ENCODE measurements around the gene ABCC12. TPM values are rescaled to one million over a fixed set of nuclear protein-coding genes. Genes with fewer than 3 reads are reported as not detected.

Gene ABCC12
- polyA plus RNA-seq, 1 donor from 2014 or later = not detected

- H3K27ac ChIP-seq (ENCODE audit: low read length) = no peak overlapping the region
- no peaks in the 10 kb centered on the region for H3K9me2 ChIP-seq (ENCODE audit: insufficient read depth, low read length)
- no peaks in the 10 kb centered on the region for H3K36me3 ChIP-seq (ENCODE audit: insufficient read depth, low read length)
- no peaks in the 10 kb centered on the region for H3K9me3 ChIP-seq (ENCODE audit: low read length)
- H3K4me3 ChIP-seq (ENCODE audit: low read length) = no peak overlapping the region
- no peaks in the 10 kb centered on the region for H3F3A ChIP-seq (ENCODE audit: insufficient read depth, low read length, poor library complexity, severe bottlenecking)
- H4K20me1 ChIP-seq (ENCODE audit: insufficient read depth) = no peaks in the 10 kb centered on the region
- H3K4me2 ChIP-seq (ENCODE audit: low read length) = no peak overlapping the region
- H3K79me2 ChIP-seq (replicated peaks; ENCODE audit: insufficient read depth, low read length) = no peaks in the 10 kb centered on the region
- H3K9ac ChIP-seq (ENCODE audit: low read length) = no peak overlapping the region
- no peak overlapping the region for H2AFZ ChIP-seq (ENCODE audit: low read depth, low read length)
- TF ChIP-seq EP300 (conservative IDR thresholded peaks at IDR 0.05; ENCODE audit: poor library complexity, severe bottlenecking) (no peak), REST (IDR thresholded peaks at IDR 0.05; ENCODE audit: borderline replicate concordance) (no peak), TAF1 (IDR thresholded peaks at IDR 0.05; ENCODE audit: low read depth) (no peak), POLR2AphosphoS5 (IDR thresholded peaks at IDR 0.05) (no peak), MXI1 (conservative IDR thresholded peaks at IDR 0.05; ENCODE audit: poor library complexity, severe bottlenecking) (no peak), SMC3 (conservative IDR thresholded peaks at IDR 0.05; ENCODE audit: poor library complexity) (no peak), RAD21 (conservative IDR thresholded peaks at IDR 0.05) (no peak), EZH2 (IDR thresholded peaks at IDR 0.05; ENCODE audit: borderline replicate concordance, insufficient read depth, low read length, poor library complexity, severe bottlenecking) (no peak), CTCF (IDR thresholded peaks at IDR 0.05; ENCODE audit: poor library complexity, severe bottlenecking) (no peak)
- no peaks in the 10 kb centered on the region for H3K27me3 ChIP-seq (ENCODE audit: insufficient read depth, low read depth, low read length)
These were observed 4.8 kb upstream of the ABCC12 start for GRCh38 chr16:48160575-48160974.

GRCh38 chr16:48158296-48158695 is 2.5 kb upstream of the ABCC12 start:
- no peak overlapping the region for H3K4me3 ChIP-seq (ENCODE audit: low read length)
- no peak overlapping the region for H3K27ac ChIP-seq (ENCODE audit: low read length)
- H4K20me1 ChIP-seq (ENCODE audit: insufficient read depth) = no peaks in the 10 kb centered on the region
- H3K9ac ChIP-seq (ENCODE audit: low read length) = no peak overlapping the region
- no peaks in the 10 kb centered on the region for H3K79me2 ChIP-seq (replicated peaks; ENCODE audit: insufficient read depth, low read length)
- no peaks in the 10 kb centered on the region for H3K27me3 ChIP-seq (ENCODE audit: insufficient read depth, low read depth, low read length)
- no peaks in the 10 kb centered on the region for H3K36me3 ChIP-seq (ENCODE audit: insufficient read depth, low read length)
- no peak overlapping the region for H2AFZ ChIP-seq (ENCODE audit: low read depth, low read length)
- H3K4me2 ChIP-seq (ENCODE audit: low read length) = no peak overlapping the region
- H3K9me2 ChIP-seq (ENCODE audit: insufficient read depth, low read length) = no peaks in the 10 kb centered on the region
- H3F3A ChIP-seq (ENCODE audit: insufficient read depth, low read length, poor library complexity, severe bottlenecking) = no peaks in the 10 kb centered on the region
- no peaks in the 10 kb centered on the region for H3K9me3 ChIP-seq (ENCODE audit: low read length)
- no peak for TF ChIP-seq CTCF (IDR thresholded peaks at IDR 0.05; ENCODE audit: poor library complexity, severe bottlenecking)
- no peak for TF ChIP-seq TAF1 (IDR thresholded peaks at IDR 0.05; ENCODE audit: low read depth)
- no peak for TF ChIP-seq MXI1 (conservative IDR thresholded peaks at IDR 0.05; ENCODE audit: poor library complexity, severe bottlenecking)
- no peak for TF ChIP-seq POLR2AphosphoS5 (IDR thresholded peaks at IDR 0.05)
- TF ChIP-seq EZH2 (IDR thresholded peaks at IDR 0.05; ENCODE audit: borderline replicate concordance, insufficient read depth, low read length, poor library complexity, severe bottlenecking) = no peak
- no peak for TF ChIP-seq EP300 (conservative IDR thresholded peaks at IDR 0.05; ENCODE audit: poor library complexity, severe bottlenecking)
- no peak for TF ChIP-seq SMC3 (conservative IDR thresholded peaks at IDR 0.05; ENCODE audit: poor library complexity)
- TF ChIP-seq REST (IDR thresholded peaks at IDR 0.05; ENCODE audit: borderline replicate concordance) = no peak
- no peak for TF ChIP-seq RAD21 (conservative IDR thresholded peaks at IDR 0.05)

Measured in neural cell (in vitro differentiated cells).